Prostate gland (tissue), 2 donors: ENCODE measurements around the gene MTFP1. TPM values are rescaled to one million over a fixed set of nuclear protein-coding genes. Genes with fewer than 3 reads are reported as not detected.

Experiments used
- DNase-seq: peaks from one replicate; pipeline ENCODE4 v3.0.0-alpha.2; 2019; ENCODE audit warnings: low spot score
- H3K27ac ChIP-seq, 2 donors: fragments of 200-600 bp; sonication (generic); 2 replicates each; pipeline ENCODE4 v1.5.1; 2017 to 2019
- H3K27me3 ChIP-seq: fragments of 200-600 bp; sonication (generic); replicated peaks from 2 replicates; pipeline ENCODE4 v1.5.1; 2019; ENCODE audit not compliant: insufficient read depth
- H3K36me3 ChIP-seq, 2 donors: fragments of 200-600 bp; sonication (generic); 1 replicate in 1 of 2; 2 replicates in 1 of 2; pipeline versions ENCODE4 v1.5.1 to v1.8.1; 2017 to 2019
- H3K4me1 ChIP-seq: fragments of 200-600 bp; sonication (generic); replicated peaks from 2 replicates; pipeline ENCODE4 v1.5.1; 2019
- H3K4me3 ChIP-seq, 2 donors: fragments of 200-600 bp; sonication (generic); 2 replicates each; pipeline ENCODE4 v1.5.1; 2017 to 2019
- H3K9me3 ChIP-seq: fragments of 200-600 bp; sonication (generic); 2 replicates; pipeline ENCODE4 v1.5.1; 2017
- POLR2A ChIP-seq: fragments of 450-650 bp; IDR thresholded peaks from one replicate; pipeline ENCODE4 v1.6.1; 2016; ENCODE audit warnings: antibody characterized with exemption, mild to moderate bottlenecking
- POLR2AphosphoS5 ChIP-seq: sonication (generic); formaldehyde crosslinking; IDR thresholded peaks from one replicate; pipeline ENCODE4 v1.6.1; 2017; ENCODE audit warnings: antibody characterized with exemption
- WGBS: methylation state at CpG from one replicate; pipeline ENCODE4 v1.1.5; 2018; 5-methylcytosine and 5-hydroxymethylcytosine counted together
- intact Hi-C: fragments of 100-400 bp; cut with DNase I; formaldehyde crosslinking; loops from one replicate; pipeline ENCODE4 v1.14.2; 2022
- total RNA-seq, 2 donors: library from RNA; depleted of rRNA; stranded (reverse); fragments of >200 nt; gene quantifications; one replicate each; pipeline ENCODE4 v1.1.0, GENCODE V29; 2016
- TF ChIP-seq, protein P1 (sequence below), 4 experiments: fragments of 200-600 bp in 2 of 4; fragments of 450-650 bp in 2 of 4; sonication (generic) in 2 of 4; IDR thresholded peaks; 1 replicate in 3 of 4; 2 replicates in 1 of 4; pipeline ENCODE4 v1.5.1; 2016 to 2019; ENCODE audit warnings: antibody characterized with exemption in 4 of 4, mild to moderate bottlenecking in 2 of 4, moderate library complexity in 2 of 4

The MTFP1 gene
- total RNA-seq, 2 donors from 2014 or later, result 14.1 to 28.1 TPM

DNA sequence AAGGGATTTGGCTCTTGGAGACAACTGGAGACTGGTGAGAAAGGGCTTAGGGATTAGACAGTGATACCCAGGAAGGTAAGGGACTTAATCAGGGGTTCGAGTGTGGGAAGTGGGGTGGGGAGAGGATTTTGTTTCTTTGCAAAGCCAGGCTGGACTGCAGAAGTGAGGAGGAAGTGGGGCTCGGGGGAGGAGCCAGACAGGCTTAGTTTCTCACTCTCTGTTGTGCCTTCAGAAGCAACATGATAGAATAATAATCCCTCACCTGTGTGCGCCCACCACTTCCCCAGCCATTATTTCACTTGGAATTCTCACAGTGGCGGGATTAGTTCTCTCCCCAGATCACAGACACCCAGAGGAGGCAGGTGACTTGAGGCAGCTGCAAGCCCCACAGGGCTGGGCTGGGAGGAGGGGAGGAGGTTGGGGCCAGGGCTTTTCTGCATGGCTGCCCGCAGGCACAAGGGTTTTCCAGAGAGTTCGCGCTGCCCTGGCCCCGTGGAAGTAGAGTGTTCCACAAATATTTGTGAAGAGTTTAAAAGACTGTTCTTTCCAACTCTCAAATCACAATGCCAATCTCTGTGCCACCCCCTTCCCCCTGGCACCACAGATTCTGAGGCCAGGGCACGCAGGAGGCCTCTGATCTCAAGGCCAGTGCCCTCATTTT is 32.8 kb upstream of the MTFP1 start:
- Histone ChIP-seq H3K4me3 (no peak overlapping the region), H3K27ac (peak overlapping the region; percentile 81 to 95), H3K36me3 (no peaks in the 10 kb centered on the region), H3K27me3 (no peaks in the 10 kb centered on the region), H3K9me3 (no peaks in the 10 kb centered on the region), H3K4me1 (peaks cover 10% of the 10 kb centered on the region)
- TF ChIP-seq POLR2AphosphoS5 (peak; percentile 75), POLR2A (no peak)
- TF ChIP-seq, protein P1, sequence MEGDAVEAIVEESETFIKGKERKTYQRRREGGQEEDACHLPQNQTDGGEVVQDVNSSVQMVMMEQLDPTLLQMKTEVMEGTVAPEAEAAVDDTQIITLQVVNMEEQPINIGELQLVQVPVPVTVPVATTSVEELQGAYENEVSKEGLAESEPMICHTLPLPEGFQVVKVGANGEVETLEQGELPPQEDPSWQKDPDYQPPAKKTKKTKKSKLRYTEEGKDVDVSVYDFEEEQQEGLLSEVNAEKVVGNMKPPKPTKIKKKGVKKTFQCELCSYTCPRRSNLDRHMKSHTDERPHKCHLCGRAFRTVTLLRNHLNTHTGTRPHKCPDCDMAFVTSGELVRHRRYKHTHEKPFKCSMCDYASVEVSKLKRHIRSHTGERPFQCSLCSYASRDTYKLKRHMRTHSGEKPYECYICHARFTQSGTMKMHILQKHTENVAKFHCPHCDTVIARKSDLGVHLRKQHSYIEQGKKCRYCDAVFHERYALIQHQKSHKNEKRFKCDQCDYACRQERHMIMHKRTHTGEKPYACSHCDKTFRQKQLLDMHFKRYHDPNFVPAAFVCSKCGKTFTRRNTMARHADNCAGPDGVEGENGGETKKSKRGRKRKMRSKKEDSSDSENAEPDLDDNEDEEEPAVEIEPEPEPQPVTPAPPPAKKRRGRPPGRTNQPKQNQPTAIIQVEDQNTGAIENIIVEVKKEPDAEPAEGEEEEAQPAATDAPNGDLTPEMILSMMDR (IDR thresholded peaks at IDR 0.05), result no peak
- intact Hi-C loops, result loop anchor here (5.0 kb wide), 1 partner anchor 95 kb away; no protein-coding TSS in a partner anchor
- WGBS, result 46% methylated on average over 9 of the region's 9 CpGs
- DNase-seq, result peak; percentile 69

DNA sequence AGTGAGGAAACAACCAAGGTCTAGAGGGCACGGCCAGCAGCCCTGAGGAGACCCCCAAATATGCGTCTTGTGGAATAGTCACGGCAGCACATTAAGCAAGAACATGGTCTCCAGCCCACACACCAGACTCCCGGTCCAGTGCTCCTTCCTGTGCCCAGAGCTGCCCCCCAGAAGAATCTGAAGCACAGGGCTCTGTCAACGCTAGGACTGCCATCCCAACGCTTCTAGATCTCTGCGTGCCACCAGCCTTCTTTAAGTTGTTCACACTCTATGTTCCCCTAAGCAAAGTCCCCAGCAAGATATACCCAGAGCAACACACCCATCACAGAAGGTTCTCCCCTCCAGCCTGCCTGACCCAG is 32.3 kb upstream of the MTFP1 start:
- Histone ChIP-seq H3K9me3 (no peaks in the 10 kb centered on the region), H3K36me3 (no peaks in the 10 kb centered on the region), H3K4me3 (no peak overlapping the region), H3K27ac (peak overlapping the region; percentile 81 to 95), H3K4me1 (peaks cover 10% of the 10 kb centered on the region), H3K27me3 (no peaks in the 10 kb centered on the region)
- TF ChIP-seq POLR2A (no peak), POLR2AphosphoS5 (no peak)
- TF ChIP-seq, protein P1 (IDR thresholded peaks at IDR 0.05), result no peak
- intact Hi-C loops, result loop anchor here (5.0 kb wide), 1 partner anchor 94 kb away; no protein-coding TSS in a partner anchor
- DNase-seq, result no peak
- WGBS, result 80% methylated on average over 7 of the region's 7 CpGs

DNA sequence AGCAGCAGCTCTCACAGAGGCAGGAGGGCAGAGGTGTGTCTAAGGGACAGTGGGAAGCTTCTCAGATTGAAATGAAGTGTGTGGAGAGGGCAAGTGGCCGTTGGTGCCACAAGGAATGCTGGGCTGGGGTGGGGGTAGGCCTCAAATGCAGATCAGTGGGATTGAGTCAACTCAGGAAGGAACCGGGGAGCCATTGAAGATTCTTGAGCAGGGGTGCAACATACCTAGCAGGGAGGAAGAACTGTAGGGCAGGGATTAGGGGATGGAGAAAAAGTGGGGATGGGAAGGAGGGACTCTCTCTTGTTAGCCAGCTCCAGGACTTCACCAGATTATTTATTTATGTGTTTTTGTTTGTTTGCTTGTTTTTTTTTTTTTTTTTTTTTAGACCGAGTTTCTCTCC is 31.7 kb upstream of the MTFP1 start:
- H3K4me1 ChIP-seq, result peaks cover 15% of the 10 kb centered on the region
- WGBS, result 91% methylated on average over 3 of the region's 3 CpGs
- TF ChIP-seq POLR2A (no peak), POLR2AphosphoS5 (no peak)
- TF ChIP-seq, protein P1 (IDR thresholded peaks at IDR 0.05), result no peak
- no peaks in the 10 kb centered on the region for H3K27me3 ChIP-seq
- H3K4me3 ChIP-seq, result no peak overlapping the region
- intact Hi-C loops, result loop anchor here (5.0 kb wide), 1 partner anchor 93 kb away; no protein-coding TSS in a partner anchor
- peak overlapping the region; percentile 81 to 95 for H3K27ac ChIP-seq
- no peaks in the 10 kb centered on the region for H3K9me3 ChIP-seq
- no peaks in the 10 kb centered on the region for H3K36me3 ChIP-seq
- DNase-seq, result no peak

DNA sequence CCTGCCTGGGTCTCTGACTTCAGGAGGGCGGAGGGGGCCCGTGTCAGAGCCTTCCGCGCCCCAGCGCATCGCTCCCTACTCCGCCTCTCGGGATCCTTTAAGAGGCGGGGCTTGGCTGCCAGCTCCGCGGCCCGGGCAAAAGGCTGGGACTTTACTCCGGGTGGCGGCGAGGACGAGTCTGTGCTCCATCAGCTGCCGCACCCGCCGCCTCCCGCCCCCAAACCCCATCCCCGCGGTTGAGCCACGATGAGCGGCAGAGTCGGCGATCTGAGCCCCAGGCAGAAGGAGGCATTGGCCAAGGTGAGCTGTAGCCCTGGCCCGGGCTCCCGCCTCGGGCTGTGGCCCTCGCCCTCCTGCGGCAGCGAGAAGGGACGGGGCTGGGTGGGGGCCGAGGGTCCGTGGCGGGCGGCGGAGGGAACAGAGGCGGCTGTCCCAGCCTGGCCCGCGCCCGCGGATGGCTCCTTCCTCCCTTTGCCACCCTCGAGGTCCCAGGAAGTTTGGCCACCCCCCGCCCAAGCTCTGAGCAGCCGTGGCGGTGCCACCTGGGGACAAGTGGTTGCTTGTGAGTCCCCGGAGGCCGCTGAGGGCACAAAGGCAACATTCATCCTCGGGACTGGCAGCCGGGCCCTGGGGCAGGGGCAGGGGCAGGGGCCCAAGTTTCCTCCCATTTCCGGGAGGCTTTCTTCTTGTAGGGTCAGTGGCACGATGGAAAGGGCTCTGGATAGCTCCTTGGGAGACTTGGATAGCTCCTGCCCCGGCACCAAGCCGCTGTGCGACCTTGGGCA is 28.5 kb upstream of the MTFP1 start, which contains the start of gene SEC14L2:
Gene SEC14L2, plus strand, starts transcription at position 148 of the 785 bp plus-strand sequence. Its CDS starts 99 bp downstream, at position 247.
- under 1% methylated on average over 54 of the region's 56 CpGs for WGBS
- peak within 1 kb of the TSS; percentile 91 to 95 for H3K27ac ChIP-seq

More for the DNA sequence above, 28.5 kb upstream of the MTFP1 start, which contains the start of gene SEC14L2:
- TF ChIP-seq, protein P1 (IDR thresholded peaks at IDR 0.05), result no peak
- TF ChIP-seq POLR2AphosphoS5 (peak; percentile 74), POLR2A (peak; percentile 88)
- H3K9me3 ChIP-seq, result no peaks in the 10 kb centered on the region
- peak; percentile 79 for DNase-seq
- intact Hi-C loops, result loop anchor here (2.0 kb wide), 1 partner anchor 28 kb away; the partner anchor contains the start of gene MTFP1
- H3K36me3 ChIP-seq, result no peaks in the 10 kb centered on the region
- H3K4me3 ChIP-seq, result peak within 1 kb of the TSS; percentile 77 to 87
- peaks cover 16% of the 10 kb centered on the region for H3K4me1 ChIP-seq
- no peaks in the 10 kb centered on the region for H3K27me3 ChIP-seq
